Measurements from ENCODE around the gene SPRR1A.

The SPRR1A gene

GRCh38 chr1:153028766-153029165 is 44.9 kb downstream of the SPRR1A start:
- DNase-seq (ENCODE audit: low read depth): no peak

- no peak for DNase-seq (ENCODE audit: low read depth)
These were observed 47.0 kb downstream of the SPRR1A start, which contains the start of gene SPRR1B for GRCh38 chr1:153030895-153031294. Gene SPRR1B, plus strand, starts transcription at chr1:153031203. Its CDS starts 1,143 bp downstream, at chr1:153032346.

- no peak for DNase-seq (ENCODE audit: low read depth)
These were observed 48.2 kb downstream of the SPRR1A start for GRCh38 chr1:153032073-153032472.

GRCh38 chr1:153032677-153033308 is 48.9 kb downstream of the SPRR1A start:
- DNase-seq (ENCODE audit: low read depth): no peak

- no peak for DNase-seq (ENCODE audit: low read depth)
These were observed 51.3 kb downstream of the SPRR1A start for GRCh38 chr1:153035211-153035610.
